Activated CD4-positive, CD25-positive, alpha-beta regulatory T cell (primary cell): Measurements from ENCODE around the gene ATXN1.
"Not testable (repeated sequence)": the region's sequence is repeated elsewhere in the genome, so short reads cannot be mapped to it uniquely, and the experiment has no call there.

Experiments used
- DNase-seq, 4 experiments: peaks; one replicate each; lab custom pipeline; 2025; lab: John Stamatoyannopoulos, UW

The ATXN1 gene

DNA sequence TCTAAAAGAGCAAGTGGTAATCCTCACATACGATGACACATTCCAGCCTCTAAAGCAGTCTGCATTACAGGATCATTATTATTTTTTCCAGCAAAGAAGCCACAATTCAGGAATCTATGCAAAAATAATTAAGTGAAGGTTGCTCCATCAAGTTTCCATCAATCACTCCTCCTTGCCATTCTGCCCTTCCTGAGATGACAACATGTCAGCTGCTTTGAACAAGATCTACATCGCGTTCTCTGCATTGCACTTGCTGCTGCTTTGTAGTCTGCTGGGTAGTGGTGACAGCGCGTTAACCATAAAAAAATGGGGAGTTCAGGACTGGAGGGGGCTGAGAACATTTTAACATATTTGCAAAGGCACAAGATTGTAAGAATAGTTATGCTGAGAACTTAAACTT, 375.2 kb downstream of the ATXN1 start:
- no peak for DNase-seq

DNA sequence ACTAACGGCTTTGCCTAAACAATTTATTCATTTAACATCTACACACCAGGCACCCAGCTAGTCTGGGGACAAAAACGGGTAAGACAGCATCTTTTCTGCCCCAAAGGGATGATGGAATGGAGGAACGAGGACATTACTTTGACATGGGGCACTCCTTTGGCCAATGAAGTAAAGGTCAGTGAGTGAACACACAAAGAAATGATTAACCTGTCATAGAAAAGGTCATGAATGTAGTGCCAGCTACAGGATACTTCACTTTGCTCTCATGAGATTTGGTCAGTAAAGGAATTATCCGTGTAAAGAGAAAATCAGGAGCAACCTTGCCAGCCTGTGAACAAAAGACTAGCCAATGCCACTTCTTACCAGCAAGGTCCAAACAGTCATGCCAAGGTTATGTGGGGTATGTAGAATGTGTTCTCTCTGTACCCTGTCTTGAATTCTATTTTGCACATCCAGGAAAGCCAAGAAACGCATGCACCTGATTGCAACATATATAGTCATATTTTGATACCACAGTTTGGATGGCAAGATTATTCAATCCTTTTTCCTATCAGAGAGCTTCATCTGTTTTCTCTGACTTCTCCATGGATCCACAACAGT, 377.6 kb downstream of the ATXN1 start:
- no peak for DNase-seq

DNA sequence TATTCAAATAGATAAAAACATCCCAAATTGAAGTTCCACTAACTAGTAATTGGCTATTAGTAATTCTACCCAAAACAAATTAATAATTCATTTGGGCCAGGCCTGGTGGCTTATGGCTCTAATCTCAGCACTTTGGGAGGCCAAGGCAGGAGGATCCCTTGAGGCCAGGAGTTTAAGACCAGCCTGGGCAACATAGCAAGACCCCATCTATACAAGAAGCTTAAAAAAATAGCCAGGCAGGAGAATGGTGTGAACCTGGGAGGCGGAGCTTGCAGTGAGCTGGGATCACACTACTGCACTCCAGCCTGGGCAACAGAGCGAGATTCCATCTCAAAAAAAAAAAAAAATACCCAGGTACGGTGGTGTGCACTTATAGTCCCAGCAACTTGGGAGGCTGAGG, 379.3 kb downstream of the ATXN1 start:
- not testable (repeated sequence) for DNase-seq

DNA sequence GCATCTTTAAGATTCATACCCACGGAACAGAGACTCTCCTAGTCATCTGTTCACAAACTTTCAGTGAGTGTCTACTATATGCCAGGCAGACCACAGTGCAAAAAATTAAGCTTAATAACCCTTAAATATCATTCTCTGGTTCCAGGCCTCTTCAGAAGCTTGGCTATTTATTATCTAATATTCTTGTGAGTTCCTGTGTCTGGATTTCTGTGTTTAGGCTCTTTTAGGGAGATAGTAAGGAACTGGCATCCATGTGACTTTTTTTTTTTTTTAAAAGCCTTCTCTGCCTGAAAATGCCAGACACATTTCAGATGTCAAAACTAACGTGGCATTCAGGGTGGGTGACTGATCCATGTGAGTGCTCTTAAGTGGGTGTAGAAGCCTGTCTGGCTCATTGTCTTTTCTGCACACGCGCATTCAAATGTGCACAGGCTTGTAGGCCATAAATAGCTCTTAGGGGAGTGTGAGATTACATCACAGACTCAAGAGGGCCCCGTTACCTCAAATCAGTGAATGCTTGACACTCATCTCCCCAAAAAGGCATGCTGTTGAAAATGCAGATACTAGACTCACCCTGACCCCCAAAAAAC, 380.9 kb downstream of the ATXN1 start:
- DNase-seq = no peak

DNA sequence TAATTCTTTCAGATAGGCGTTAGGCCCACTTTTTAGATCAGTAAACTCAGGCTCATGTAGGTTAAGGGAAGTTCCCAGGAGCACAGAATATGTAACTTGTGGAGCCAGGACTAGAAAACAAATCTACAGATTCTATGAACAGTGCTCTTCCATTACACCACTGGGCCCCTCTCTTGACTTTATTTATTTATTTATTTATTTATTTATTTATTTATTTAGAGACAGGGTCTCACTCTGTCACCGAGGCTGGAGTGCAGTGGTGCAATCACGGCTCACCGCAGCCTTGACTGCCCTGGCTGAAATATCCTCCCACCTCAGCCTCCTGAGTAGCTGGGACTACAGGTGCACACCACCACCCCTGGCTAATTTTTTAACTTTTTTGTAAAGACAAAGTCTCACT, 382.9 kb downstream of the ATXN1 start:
- not testable (repeated sequence) for DNase-seq

DNA sequence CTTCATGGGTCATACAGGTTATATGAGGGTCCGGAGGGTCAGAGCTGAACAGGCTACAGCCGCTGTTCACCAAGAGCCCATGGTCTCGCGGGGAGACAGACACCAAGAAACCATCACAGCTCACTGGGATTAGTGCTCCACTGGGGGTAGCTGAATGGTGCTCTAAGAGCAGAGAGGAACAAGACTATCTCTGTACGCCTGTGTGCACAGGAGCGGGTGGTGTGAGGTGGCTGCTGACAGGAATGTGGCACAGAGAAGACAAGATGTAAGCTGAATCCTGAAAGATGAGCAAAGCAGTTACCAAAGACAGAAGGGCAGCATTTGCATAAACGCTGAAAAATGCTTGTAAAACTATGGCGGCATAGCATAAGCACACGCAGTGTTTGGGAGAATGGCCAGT, 383.8 kb downstream of the ATXN1 start:
- DNase-seq = no peak

DNA sequence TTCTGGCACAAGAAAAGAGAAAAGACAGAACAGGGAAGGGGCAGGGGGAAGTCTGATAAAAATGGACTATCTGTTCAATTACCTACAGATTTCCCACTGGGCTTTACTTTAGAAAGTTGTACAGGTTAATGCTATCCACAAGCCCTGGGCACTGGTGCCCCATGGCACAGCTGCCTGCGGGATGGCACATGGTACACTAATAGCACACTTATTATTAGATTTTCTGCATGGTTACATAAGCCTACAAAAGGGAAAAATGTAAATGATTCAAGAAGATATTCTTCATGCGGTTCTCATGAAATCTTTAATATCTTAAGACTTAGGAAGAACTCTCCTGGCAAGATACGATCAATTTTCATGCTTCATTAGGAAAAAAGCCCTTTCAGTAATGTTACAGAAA, 385.4 kb downstream of the ATXN1 start:
- DNase-seq = no peak

DNA sequence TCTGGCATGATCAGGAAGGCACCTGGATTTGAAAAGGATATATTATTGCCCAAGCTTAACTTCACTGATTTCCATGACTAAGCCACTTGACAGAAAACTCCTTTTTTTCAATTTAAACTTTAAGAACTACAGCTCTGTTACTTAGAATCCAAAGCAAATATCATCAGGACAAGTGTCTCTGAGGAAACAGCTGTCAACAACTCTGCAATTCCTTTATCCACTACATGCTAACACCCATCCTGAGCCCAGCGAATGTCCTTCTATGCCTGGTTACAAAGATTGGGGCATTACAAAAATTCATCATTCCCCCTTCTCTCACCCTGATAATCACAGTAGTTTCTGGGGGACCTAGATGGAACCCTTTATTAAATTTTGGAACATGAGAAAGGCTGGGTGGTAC, 386.1 kb downstream of the ATXN1 start:
- no peak for DNase-seq

DNA sequence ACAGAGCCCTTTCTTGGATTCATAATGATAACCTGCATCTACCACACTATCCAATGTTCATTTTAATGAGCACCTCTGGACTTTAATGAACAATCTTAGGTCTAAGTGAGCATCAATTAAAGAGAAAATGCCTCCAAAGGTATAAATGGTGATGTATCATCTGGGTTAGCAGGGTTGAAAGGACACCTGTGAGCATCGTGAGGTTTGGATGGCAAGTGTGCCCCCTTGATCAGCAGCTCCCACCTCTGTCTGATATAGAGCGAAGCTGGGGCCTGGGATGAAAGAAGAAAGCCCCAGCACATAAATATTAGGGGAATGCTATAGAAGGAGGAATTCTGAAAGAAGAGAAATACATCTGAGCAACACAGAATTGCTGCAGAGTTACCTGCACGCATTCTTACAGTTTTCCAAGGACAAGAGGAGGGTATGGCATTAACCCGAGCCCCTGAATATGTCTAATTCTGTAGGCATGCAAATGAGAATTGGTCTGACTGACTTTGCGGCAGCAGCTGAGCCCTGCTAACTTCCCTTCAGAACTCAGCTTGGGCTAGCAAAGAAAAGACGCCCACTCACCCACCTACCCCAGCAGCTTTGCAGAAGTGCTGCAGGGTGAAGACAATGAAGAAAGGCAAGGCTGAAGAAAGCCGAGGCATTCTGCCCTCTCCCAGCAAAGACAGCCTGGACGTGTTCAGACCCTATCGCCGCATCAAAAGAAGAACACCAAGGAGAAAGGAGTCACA, 386.6 kb downstream of the ATXN1 start:
- DNase-seq = no peak

DNA sequence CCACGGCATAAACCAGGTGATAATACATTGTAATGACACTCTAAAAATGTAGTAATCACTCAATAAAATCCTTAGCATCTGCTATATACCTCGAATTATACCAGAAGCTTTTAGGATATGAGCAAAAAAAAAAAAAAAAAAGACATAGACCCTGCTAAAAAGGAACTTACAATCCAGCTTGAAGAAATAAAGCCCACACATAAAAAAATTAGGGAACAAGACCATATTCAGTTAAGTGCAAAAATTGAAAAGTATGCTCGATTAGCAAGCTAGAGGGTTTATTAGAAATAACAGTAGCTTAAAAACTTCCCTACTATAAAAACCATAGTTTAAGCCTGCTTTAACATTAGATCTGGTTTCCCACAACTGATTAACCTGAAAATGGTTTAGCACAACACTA, 387.2 kb downstream of the ATXN1 start:
- no peak for DNase-seq

DNA sequence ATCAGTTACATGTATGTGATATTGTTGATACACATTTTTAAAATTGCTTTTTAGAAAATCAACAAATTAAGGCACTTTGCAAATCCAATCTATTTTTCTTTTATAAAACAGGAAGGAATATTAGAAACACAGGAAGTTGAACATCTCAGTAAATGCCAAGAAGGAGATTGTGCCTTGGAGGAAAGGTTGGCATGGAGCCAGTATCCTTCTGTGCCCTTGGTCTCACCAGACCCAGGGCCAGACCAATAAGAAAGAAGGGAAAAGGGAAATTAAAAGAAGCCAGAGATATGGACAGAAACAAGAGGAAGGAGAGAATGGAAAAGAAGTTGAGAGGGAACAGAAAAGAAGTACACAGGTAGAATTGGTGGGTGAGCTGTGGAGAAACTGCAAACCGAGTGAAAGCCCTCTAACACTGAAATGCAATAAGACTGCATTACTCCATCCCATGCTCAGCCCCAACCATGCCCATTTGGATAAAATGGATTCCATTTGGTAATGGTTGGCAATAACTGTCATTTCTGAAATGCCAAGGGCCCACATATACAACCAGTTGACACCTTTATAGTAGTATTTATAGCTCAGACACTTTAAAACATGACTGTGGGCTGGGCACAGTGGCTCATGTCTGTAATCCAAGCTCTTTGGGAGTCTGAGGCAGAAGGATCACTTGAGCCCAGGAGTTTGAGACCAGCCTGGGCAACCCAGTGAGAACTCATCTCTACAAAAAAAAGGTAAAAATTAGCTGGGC, 389.1 kb downstream of the ATXN1 start:
- no peak for DNase-seq

DNA sequence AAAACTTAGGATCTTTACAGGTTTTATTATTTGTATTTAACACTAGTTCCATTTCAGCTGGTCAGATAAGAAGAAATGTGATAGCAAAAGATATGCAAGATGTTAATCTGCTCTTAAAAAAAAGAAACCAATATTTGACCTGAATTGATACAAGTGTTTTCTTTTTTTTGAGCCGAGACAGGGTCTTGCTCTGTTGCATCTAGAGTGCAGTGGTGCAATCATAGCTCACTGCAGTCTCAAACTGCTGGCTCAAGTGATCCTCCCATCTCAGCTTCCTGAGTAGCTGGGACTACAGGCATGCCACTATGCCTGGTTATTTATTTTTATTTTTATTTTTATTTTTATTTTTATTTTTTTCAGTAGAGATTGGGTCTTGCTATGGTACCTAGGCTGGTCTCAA, 389.9 kb downstream of the ATXN1 start:
- no peak for DNase-seq

DNA sequence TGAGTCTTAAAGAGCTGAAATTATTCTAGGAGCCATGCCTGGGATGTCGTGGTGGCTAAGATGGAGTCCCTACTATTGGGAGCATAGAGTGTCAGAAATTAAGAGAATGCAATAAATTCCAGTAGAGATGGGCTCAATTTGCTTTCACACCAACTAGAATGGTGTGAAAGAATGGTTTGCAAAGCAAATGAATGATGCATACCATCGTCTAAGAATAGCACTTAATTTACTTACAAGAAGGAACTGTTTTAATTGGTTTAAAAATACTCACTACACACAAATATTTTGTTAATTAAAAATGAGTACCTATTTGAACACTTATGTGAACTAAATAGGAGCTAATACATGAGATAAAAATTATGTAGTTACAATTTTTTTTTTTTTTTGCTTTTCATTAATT, 390.3 kb downstream of the ATXN1 start:
- no peak for DNase-seq

DNA sequence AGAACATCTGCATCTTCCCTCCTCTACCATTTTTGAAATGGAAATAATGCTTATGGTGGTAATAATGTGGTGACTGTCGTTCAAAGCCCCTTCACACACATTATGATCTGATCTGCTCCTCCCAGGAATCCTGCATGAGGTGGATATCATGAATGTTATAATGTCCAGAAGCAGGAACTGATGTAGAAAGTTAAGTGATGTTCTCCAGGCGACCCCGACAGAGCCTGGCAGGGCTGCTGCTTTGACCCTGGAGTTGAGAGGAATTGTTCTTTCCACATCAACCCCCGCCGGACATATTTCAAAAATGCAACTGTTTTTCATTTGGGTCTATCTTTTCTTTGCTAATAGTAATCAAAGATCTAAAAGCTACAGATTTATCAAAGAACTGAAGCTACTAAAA, 391.3 kb downstream of the ATXN1 start:
- DNase-seq = no peak

DNA sequence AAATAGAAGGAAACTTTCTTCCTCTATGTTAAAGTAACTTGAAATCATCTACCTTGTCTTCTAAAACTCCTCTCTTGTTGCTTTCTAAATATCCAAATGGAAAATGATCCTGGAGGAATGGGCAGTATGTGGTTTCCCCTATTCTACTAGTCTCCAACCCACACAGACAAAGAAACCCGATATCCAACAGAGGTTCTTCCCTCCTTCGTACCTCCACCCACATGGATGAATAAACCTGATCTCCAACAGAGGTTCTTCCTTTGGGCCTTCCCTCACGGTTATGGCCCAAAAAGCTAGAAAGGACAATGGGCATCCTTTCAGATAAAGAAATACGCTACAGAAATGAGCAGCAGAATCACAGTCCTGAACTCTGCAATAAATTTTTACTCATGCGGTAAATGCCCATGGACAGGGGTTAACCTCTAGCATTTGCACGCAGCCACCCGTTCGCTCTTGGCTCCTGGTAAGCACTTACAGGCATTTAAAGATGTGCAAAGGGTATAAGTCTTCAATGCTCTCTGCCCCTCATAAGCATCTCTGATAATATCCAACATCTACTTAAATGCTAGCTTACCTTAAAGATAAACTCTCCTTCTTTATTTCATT, 392.0 kb downstream of the ATXN1 start:
- no peak for DNase-seq

DNA sequence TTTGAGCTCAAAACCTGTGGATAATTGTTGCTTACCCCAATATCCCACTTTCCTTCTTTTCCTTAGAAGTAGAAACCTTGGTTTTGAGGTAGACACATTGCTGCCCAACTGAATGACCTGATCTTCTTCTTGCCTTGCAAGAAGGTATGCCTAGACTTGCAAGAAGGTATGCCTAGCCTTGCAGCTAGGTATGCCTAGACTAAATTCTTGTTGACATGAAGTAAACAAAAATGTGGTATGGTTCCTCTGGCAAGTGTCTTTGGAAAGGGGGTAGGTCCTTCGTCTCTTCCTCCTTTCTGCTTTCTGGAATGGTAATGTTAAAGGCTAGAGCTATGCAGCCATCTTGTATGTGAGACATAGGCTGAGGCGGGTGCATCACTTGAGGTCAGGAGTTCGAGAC, 393.7 kb downstream of the ATXN1 start:
- no peak for DNase-seq

DNA sequence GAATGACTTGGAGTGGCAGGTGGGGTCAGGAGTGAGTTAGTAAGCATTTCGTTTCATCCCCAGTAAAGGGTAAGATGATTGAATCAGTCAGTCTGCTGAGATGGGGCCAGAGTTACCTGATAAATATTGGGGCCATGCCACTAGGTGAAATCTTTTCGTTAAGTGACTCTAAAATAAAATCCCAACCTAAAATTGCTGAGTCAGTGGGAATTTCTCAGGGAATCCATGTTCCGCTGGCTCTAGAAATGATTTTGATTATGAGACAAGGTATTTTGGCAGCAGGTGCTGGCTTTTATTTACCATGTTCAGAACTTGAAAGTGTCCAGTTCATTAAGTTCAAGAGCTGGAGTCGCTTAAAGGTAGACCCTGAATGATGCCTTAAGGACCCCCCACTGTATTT, 397.5 kb downstream of the ATXN1 start:
- DNase-seq = no peak

DNA sequence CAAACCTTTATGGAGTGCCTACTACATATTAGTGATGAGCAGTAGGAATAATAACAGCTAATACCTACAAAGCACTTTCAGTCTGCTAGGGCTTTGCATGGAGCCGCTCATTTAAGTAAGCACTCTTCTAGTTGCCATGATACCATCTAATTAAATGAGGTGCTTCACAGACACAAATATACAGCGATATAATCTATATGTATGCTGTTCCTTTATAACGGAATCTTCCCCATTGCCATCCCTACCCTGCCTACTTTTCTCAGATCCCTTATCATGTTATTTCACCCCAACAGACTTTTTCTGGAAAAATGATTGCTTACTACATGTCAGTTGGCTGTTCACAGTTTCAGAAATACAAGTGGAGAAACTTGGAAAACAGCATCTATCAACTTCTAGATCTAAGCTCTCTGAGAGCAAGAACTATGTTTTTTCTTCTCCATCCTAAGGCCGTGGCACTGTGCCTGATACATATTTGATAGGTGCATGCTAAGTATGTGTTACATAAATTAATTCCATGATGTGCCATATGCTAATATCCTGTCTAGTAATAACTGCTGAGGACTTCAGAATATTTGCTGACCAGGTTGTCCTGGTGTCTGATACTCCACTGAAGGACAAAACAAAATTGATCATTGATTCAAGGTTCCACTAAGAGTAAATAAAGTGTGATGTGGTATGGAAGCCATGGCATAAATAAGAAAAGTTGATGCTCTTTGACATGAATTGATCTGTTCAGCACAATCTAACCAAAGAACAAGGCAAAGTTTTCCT, 398.3 kb downstream of the ATXN1 start:
- no peak for DNase-seq

DNA sequence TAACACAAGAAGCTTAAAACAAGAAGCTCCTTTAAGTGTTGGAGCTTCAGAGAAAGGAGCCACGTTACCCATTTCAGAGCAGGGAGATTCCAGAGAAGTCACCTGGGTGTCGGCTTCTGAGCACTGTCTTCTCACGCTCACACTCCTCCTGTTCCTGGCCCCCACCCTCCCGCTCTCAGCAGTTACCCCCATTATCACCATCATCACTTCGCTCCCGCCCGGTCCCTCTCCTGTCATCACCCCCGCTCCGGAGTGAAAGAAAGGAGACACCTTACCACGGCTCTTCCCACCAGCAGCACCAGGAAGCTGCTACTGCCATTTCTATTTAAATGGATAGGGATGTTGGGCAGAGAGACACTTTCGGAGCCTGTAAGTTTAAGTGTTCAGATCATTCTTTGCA, 399.0 kb downstream of the ATXN1 start:
- DNase-seq = no peak

DNA sequence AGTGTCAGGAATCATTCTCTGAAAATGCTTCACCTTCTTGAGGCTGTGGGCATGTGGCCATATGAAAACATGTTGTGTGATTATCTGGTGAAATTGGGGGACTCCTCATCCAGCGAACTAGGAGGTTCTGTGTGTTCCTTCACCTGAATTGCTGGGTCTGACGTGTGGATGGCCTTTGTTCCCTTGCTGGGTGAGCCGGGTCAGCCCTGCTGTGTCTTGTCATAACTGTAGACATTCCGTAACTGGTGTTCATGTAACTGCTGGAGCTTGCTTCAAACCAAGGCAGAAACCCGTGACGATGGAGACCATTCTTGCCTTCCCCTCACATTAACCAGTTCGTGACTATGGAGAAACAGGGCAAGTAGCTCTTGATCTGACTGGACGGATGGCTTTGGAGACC, 399.4 kb downstream of the ATXN1 start:
- no peak for DNase-seq

DNA sequence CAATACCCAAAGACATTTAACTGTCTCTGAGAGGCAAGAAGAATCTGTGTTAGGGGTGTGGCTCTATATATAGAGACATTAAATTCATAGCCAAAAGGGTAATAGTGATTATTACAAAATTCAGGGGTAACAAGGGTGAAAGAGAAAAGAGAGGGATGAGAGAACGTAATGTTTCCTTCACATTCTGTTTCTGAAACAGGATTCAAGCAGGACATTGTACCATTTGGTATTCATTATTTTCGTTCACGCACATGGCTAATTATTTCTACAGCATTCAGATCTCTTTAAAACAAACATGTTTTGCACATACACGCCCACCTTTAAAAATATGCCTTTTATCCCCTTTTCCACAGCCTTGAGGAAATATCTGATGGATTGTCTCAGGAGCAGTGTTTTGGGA, 400.1 kb downstream of the ATXN1 start:
- no peak for DNase-seq

DNA sequence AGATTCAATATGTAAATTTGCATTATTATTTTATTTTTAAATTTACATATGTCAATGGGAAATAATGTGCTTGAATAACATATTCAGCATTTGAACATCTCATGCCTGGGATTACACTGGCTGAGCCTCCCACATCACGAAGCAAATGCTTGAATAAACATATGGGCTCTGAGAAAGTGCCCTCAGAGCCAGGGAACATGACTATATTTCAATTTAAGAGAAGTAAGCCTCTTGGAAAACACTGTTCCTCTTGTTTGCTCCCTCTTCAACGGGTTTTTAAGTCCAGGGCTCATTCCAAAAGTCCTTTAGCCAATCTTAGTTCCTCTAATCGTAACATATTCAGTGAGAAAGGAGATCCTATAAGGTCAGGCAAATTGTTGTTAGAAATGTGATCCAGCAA, 400.9 kb downstream of the ATXN1 start:
- no peak for DNase-seq
